Keratinocyte (primary cell): Measurements from ENCODE around the gene SDK1. TPM values are rescaled to one million over a fixed set of nuclear protein-coding genes. Genes with fewer than 3 reads are reported as not detected.

Experiments
- DNase-seq: peaks from one replicate; pipeline ENCODE4 v3.0.0-alpha.2; 2011; ENCODE audit warnings: low read depth, missing footprints, low spot score
- FAIRE-seq: peaks from 2 replicates; lab custom pipeline; 2011; peaks lifted over from hg19 to GRCh38; lab: Jason Lieb, UNC
- H2AFZ ChIP-seq: 2 replicates; pipeline ENCODE4 v1.6.0; 2012; ENCODE audit warnings: low read length, control low read depth, inconsistent platforms; ENCODE audit not compliant: control insufficient read depth
- H3K27ac ChIP-seq: 2 replicates; pipeline ENCODE4 v1.5.1; 2011; ENCODE audit warnings: low read length; ENCODE audit not compliant: control insufficient read depth, insufficient read depth
- H3K27me3 ChIP-seq: 3 replicates; pipeline ENCODE4 v1.6.0; 2011; ENCODE audit warnings: low read length; ENCODE audit not compliant: control insufficient read depth, insufficient read depth; ENCODE audit errors: extremely low read depth
- H3K36me3 ChIP-seq, 2 experiments: 2 replicates in 1 of 2; 3 replicates in 1 of 2; pipeline ENCODE4 v1.5.1; 2011; ENCODE audit warnings: low read length in 2 of 2, mild to moderate bottlenecking in 1 of 2; ENCODE audit not compliant: control insufficient read depth in 2 of 2, insufficient read depth in 2 of 2; ENCODE audit errors: extremely low read depth in 1 of 2
- H3K4me1 ChIP-seq: 3 replicates; pipeline ENCODE4 v1.5.1; 2011; ENCODE audit warnings: low read length; ENCODE audit not compliant: control insufficient read depth, insufficient read depth; ENCODE audit errors: extremely low read depth
- H3K4me2 ChIP-seq: 3 replicates; pipeline ENCODE4 v1.6.0; 2011; ENCODE audit warnings: low read depth, low read length; ENCODE audit not compliant: control insufficient read depth, insufficient read depth; ENCODE audit errors: extremely low read depth
- H3K4me3 ChIP-seq, 3 experiments: fragments of 200-600 bp in 1 of 3; sonication (generic) in 1 of 3; 2 replicates in 2 of 3; 3 replicates in 1 of 3; pipeline ENCODE4 v1.5.1; 2011 to 2016; ENCODE audit warnings: low read length in 3 of 3, mild to moderate bottlenecking in 3 of 3, control low read depth in 2 of 3, inconsistent platforms in 1 of 3, low read depth in 1 of 3, mixed read lengths in 1 of 3, mixed run types in 1 of 3, moderate library complexity in 1 of 3; ENCODE audit not compliant: control insufficient read depth in 2 of 3, insufficient read depth in 2 of 3; ENCODE audit errors: extremely low read depth in 1 of 3
- H3K79me2 ChIP-seq: 2 replicates; pipeline ENCODE4 v1.6.0; 2012; ENCODE audit warnings: low read length; ENCODE audit not compliant: control insufficient read depth, insufficient read depth
- H3K9ac ChIP-seq: 3 replicates; pipeline ENCODE4 v1.6.0; 2011; ENCODE audit warnings: low read length; ENCODE audit not compliant: control insufficient read depth, insufficient read depth; ENCODE audit errors: extremely low read depth
- H3K9me1 ChIP-seq: 3 replicates; pipeline ENCODE4 v1.6.0; 2011; ENCODE audit warnings: low read length; ENCODE audit not compliant: control insufficient read depth, insufficient read depth; ENCODE audit errors: extremely low read depth
- H3K9me3 ChIP-seq: 2 replicates; pipeline ENCODE4 v1.5.1; 2012; ENCODE audit warnings: low read depth, low read length; ENCODE audit not compliant: control insufficient read depth
- H4K20me1 ChIP-seq: 3 replicates; pipeline ENCODE4 v1.6.0; 2011; ENCODE audit warnings: low read length; ENCODE audit not compliant: control insufficient read depth, insufficient read depth; ENCODE audit errors: extremely low read depth
- CTCF ChIP-seq, 3 experiments: IDR thresholded peaks in 1 of 3; conservative IDR thresholded peaks in 1 of 3; optimal IDR thresholded peaks in 1 of 3; 2 replicates in 2 of 3; 3 replicates in 1 of 3; pipeline versions ENCODE3 to v1.5.1; 2011; ENCODE audit warnings: low read length in 3 of 3, mild to moderate bottlenecking in 3 of 3, moderate library complexity in 2 of 3, control low read depth in 1 of 3, inconsistent platforms in 1 of 3; ENCODE audit not compliant: insufficient read depth in 2 of 3; ENCODE audit errors: extremely low read depth in 1 of 3
- EZH2 ChIP-seq: IDR thresholded peaks from one replicate; pipeline ENCODE4 v1.6.1; 2012; ENCODE audit warnings: inconsistent platforms, mild to moderate bottlenecking, low read length, moderate library complexity
- dilution Hi-C: fragments of 300-500 bp; cut with MboI; formaldehyde crosslinking; loops from one replicate; pipeline ENCODE4 v1.7.0; 2020; ENCODE audit warnings: low sequenced_read_pairs; ENCODE audit not compliant: extremely low pct_ligation_motif_present
- polyA plus RNA-seq, 5 experiments: library from polyadenylated mRNA; depleted of rRNA in 3 of 5; stranded (reverse) in 3 of 5; stranded (forward) in 1 of 5; unstranded in 1 of 5; fragments of >200 nt; gene quantifications; 1 replicate in 1 of 5; 2 replicates in 3 of 5; 3 replicates in 1 of 5; pipeline versions ENCODE4 v1.2.1 to v1.2.3, GENCODE V29; 2011 to 2012; ENCODE audit warnings: missing spikeins in 2 of 5, low read depth in 1 of 5, low replicate concordance in 1 of 5

The SDK1 gene
- polyA plus RNA-seq, 1 donor (not counting 4 experiments of a cell fraction or from before 2014, with no cell fraction given), result 0.66 TPM

- no peak overlapping the region for H3K27ac ChIP-seq
- H3K79me2 ChIP-seq, result no peaks in the 10 kb centered on the region
- no peak for DNase-seq
- H3K4me3 ChIP-seq, result no peak overlapping the region
- H3K9me3 ChIP-seq, result no peaks in the 10 kb centered on the region
- no peak overlapping the region for H3K9ac ChIP-seq
- no peak for FAIRE-seq
- dilution Hi-C loops, result no loop called here
- no peaks in the 10 kb centered on the region for H3K4me1 ChIP-seq
- peaks cover 0 to 3% of the 10 kb centered on the region in 2 experiments for H3K36me3 ChIP-seq
- no peak overlapping the region for H2AFZ ChIP-seq
- no peaks in the 10 kb centered on the region for H3K27me3 ChIP-seq
- no peak for TF ChIP-seq EZH2
- no peak for TF ChIP-seq CTCF (optimal IDR thresholded peaks at IDR 0.05 in 1 of 3, IDR thresholded peaks at IDR 0.05 in 1 of 3, conservative IDR thresholded peaks at IDR 0.05 in 1 of 3; ENCODE audit: extremely low read depth in 1 of 3, insufficient read depth in 2 of 3, low read length in 3 of 3)
- no peak overlapping the region for H3K4me2 ChIP-seq
- no peaks in the 10 kb centered on the region for H3K9me1 ChIP-seq
- H4K20me1 ChIP-seq, result no peaks in the 10 kb centered on the region
Measured at GRCh38 chr7:4208586-4208985, 907.5 kb downstream of the SDK1 start.

GRCh38 chr7:4209126-4209525 is 908.1 kb downstream of the SDK1 start:
- no peaks in the 10 kb centered on the region for H3K27me3 ChIP-seq
- H3K79me2 ChIP-seq, result no peaks in the 10 kb centered on the region
- TF ChIP-seq EZH2 (no peak), CTCF (optimal IDR thresholded peaks at IDR 0.05 in 1 of 3, IDR thresholded peaks at IDR 0.05 in 1 of 3, conservative IDR thresholded peaks at IDR 0.05 in 1 of 3; ENCODE audit: extremely low read depth in 1 of 3, insufficient read depth in 2 of 3, low read length in 3 of 3) (no peak)
- no peaks in the 10 kb centered on the region for H3K9me3 ChIP-seq
- no peak overlapping the region for H3K27ac ChIP-seq
- no peaks in the 10 kb centered on the region for H4K20me1 ChIP-seq
- DNase-seq (no peak), FAIRE-seq (no peak)
- no peaks in the 10 kb centered on the region for H3K9me1 ChIP-seq
- no peak overlapping the region for H2AFZ ChIP-seq
- dilution Hi-C loops, result no loop called here
- peaks cover 0 to 3% of the 10 kb centered on the region in 2 experiments for H3K36me3 ChIP-seq
- no peak overlapping the region for H3K9ac ChIP-seq
- H3K4me2 ChIP-seq, result no peak overlapping the region
- no peaks in the 10 kb centered on the region for H3K4me1 ChIP-seq
- no peak overlapping the region for H3K4me3 ChIP-seq
